HG02884 (cell line): Measurements from ENCODE around the gene TP53AIP1.

Experiments used
- ATAC-seq: cut with Tn5 transposase; IDR thresholded peaks from one replicate; pipeline ENCODE4 v1.9.1; 2021; ENCODE audit warnings: mild to moderate bottlenecking, moderate library complexity; ENCODE audit not compliant: unreplicated experiment

TP53AIP1 gene

DNA sequence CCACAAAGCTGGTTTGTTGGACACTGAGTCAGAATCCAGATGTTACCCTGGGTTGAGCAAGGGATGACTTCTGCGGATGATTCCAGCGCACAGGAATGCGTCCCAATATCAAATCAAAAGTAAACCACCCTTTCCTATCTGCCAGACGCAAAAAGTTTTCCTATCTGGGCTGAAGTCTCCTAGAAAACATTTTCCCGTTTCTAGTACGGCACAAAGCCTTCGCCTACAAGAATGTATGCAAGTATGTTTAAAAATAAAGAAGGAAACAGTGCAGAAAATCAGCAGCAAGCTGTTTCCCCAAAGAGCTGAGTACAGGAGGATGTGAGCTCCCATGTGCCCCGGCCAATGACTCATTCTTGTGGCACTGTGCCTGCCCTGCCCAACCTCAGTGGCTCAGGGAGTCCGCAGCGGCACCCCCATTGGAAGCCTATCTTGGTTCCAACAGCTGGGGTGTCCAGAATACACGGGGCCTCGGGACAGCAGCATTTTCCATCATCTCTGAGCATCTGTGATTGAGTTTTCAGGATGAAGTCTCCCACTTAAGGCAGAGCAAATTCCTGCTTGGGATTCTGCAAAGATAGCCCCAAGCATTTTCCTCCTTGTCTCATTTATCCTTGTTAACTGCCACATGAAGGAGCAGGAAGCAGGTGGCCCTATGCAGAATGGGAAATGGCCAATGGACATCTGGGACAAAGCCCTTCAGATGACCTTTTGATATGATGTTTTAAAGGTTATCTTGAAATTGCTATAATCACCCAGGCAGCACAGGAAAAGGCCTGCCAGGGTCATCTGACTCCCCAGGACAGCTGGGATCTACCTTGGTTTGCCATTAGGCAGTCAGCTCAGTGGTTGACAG lies 34.1 kb downstream of the TP53AIP1 start:
- no peak for ATAC-seq

DNA sequence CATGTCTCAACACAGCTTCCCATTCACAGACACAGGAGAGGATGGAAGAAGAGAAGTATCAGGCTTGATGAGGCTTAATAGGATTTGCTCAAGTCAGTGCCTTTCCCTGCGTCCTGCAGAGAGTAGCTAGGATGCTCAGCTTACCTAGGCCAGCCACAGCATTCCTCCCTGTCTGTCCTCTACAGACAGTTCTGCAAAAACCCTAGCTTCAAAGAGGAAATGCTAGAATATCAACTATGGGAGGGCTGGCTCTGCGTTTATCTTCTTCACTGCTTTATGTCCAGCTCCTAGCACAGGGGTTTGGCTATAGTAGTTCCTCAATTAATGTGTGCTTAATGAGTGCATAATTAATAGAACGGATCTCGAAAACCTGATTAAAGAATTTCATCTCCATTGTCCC lies 35.1 kb downstream of the TP53AIP1 start:
- no peak for ATAC-seq

GRCh38 chr11:128906185-128907050 lies 36.3 kb downstream of the TP53AIP1 start:
- ATAC-seq: no peak

DNA sequence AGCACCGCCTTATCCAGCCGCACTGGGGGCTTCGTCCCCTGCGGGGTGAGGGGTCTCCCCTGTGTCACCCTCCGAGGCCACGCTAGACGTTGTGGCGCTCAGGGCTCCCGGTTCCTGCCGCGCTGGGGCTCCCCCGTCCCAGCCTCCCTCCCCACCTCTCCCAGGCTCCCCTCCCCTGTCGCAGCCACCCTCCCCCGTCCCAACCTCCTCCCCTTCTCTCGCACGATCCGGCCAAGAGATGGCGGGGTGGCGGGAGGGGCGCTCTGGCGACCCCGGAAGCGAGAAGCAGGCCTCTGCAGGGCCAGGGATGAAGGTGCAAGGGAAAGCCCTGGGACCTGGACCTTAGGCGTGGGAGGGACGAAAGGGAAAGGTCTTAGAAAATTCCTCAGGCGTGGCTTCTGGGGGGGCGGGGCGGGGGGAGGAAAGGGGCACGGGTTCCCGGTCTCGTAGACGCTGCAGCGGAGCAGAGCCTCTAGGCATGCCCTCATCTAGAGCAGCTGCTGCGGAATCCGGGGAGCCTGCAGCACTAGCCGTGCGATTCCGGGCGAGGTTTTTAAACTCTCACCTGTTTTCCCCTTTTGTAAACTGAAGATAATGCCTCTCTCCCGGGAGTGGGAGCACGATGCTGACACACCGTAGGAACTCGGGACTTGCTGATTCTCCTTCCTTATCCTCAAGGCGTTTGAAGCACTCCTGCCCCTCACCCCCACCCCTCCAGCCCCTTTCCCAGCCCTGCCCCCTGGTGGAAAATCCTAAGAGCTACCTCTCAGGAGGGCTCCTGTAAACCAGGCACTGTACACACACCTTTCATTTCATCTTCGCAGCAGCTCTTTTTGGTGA lies 37.1 kb downstream of the TP53AIP1 start:
- ATAC-seq: peak; percentile 45

DNA sequence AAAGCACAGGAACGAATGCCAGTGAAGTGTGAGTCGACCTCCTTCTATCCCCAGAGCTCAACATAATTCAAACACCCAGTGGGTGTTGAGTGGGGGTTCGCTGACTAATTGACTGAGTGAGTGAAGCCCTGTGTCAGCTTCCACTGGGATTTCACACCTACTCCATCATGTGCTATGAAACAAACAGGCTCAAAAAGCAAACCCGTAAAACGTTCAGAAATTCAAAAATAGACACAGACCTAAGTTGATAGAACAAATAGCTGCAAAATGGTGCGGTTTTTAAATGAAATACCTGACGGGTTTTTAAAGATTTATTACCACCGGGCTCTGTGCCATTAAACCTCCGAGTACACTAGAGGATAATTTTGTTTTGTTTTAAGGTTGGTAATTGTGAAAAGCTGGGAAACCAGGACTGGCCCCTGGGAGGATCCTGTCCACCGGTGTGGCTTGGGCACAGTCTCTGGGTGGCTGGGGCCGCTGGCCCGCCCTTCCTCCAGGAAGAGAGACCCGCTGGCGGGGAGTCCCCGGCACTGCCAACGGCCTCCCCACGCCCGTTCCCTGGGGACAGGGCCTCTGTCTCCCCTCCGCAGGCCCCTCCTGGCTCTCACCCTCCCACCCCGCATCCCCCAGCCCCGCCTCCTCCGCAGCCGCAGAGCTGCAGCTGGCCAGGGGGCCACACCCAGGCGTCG lies 37.9 kb downstream of the TP53AIP1 start:
- ATAC-seq: no peak

- ATAC-seq: no peak
Observed at GRCh38 chr11:128904303-128904655, 38.4 kb downstream of the TP53AIP1 start.

DNA sequence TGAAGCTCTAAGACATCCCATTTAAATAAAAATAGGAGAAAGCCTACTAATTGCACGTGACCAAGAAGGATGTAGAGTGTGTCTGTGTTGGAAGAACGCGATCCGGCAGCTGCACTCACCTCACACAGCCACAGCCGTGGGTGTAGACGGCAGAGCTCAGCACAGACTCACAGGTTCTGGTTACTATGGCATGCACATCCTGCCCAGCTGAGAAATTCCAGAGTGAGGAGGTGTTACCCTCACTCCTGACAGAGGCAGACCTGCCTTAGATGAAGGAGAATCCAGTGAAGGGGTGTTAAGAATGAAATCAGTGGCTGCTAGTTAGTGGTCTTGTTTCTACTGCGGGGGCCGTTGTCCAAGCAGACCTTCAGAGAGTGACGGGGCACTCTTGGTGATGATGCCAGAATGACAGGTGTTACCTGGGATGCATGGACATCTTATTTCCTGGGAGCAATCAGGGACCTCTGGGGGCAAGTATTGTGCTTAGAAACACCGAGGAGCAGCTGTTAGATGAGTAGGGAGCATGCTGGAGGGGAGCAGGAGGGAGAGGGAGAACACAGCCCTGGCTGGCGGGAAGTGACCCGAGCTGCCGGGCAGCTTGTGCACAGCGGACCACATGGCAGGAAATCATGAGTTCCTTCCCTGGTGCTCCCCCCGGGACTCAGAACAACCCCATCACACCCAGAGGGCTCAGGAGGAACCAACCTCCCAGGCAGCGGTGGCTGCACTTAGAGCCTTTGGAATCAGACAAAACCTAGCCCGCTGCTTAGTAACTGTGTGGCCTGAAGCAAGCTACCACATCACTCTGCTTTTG lies 39.2 kb downstream of the TP53AIP1 start:
- ATAC-seq: no peak

DNA sequence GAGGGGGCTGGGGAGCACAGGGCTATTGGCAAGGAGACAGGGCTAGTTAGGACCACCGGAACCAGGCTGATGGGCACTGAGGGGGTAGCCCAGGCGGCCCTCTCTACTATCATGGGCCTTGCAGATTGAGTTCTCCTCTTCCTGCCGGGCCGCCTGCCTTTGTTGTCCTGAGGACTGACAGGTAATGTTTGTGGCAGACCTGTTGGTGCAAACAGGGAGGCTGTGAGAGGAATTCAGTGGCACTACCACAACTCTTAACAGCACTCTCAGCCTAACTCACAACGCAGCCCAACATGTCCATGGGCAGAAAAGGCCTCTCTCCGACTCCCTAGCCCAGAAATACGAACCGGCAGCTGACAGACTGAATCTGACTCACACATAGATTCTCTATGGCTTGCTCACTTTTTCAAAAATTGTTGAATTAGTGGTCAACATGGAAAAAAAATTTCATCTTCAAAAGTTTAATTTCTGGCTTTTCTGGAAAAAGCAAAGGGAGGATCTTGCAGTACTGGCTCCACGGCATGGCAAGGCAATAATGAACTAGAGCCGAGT lies 40.1 kb downstream of the TP53AIP1 start:
- ATAC-seq: no peak

- no peak for ATAC-seq
Observed at GRCh38 chr11:128901653-128902514, 40.8 kb downstream of the TP53AIP1 start.

DNA sequence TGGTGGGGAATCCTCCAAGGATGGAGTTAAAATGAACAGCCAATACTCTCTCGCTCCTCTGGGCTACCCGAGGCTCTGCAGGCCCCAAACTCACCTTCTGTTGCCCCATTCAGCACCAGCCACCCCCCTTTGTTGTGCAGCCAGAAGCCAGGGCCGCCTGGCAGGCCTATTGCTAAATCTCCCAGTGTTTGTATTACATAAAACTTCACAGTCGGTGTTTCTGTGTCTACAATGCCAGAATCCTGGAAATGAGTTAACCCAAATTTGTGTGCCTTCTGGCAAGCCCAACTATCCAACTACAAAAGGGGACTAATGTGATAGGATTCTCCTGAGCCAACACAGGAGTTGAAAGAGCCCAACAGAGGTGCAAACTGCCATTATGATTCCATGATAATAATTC lies 42.2 kb downstream of the TP53AIP1 start:
- ATAC-seq: no peak

GRCh38 chr11:128898580-128899344 lies 43.9 kb downstream of the TP53AIP1 start:
- no peak for ATAC-seq

DNA sequence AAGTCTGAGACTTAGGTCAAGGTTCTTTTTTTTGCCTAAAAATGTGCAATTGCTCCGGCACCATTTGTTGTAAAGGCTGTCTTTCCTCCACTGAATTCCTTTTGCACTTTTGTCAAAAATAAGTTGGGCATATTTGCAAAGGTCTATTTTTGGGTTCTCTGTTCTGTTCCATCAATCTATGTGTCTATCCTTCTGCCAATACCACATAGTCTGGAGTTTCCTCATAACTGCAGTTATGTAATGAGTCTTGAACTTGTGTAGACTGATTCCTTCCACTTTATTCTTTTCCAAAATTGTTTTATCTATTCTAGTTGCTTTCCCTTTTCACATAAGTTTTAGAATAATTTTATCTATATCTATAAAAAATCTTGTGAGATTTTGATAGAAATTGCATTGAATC lies 44.8 kb downstream of the TP53AIP1 start:
- no peak for ATAC-seq

- no peak for ATAC-seq
Observed at GRCh38 chr11:128896356-128896755, 46.3 kb downstream of the TP53AIP1 start.

- no peak for ATAC-seq
Observed at GRCh38 chr11:128895526-128895925, 47.1 kb downstream of the TP53AIP1 start.

DNA sequence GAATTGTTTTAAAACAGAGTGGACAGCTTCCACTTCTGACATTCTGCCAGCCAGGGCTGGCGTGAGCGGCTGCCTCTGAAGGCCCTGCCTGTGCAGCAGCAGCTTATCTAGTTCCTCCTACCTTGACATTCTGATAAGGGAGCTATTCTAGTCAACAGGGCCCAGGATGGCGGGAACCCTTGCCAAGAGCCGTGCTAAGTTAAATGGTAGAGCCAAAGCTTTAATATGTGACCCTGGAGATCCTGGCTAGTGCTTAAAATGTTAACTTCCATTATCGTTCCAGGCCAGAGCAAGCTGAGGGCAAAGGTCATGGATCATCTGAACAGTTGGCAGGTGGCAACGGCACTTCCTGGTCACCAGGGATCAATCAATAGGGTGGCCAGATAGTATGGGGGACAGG lies 48.0 kb downstream of the TP53AIP1 start:
- ATAC-seq: no peak

DNA sequence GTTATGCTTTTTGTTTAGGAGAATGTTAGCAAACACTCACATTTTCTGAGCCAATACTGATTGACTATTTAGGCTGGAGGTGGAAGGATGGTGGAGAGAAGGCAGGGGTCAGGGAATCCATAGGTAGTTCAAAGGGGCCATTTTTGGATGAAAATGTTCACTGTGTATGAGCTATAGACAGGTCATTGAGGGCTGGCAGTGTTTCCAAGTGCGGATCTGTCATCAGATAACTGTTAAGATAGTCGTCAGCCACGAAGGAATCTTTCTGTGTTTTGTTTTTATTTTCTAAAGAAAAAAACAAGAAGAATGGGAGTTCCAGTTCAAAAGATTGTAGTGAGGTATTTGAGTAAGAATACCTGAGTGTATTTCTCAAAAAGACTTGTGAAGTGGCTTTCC lies 48.4 kb downstream of the TP53AIP1 start:
- ATAC-seq: no peak

- ATAC-seq: peak; percentile 48
Observed at GRCh38 chr11:128893578-128894285, 48.9 kb downstream of the TP53AIP1 start.
